Lung (tissue), 12 donors: Measurements from ENCODE around the gene HSPG2. TPM values are rescaled to one million over a fixed set of nuclear protein-coding genes. Genes with fewer than 3 reads are reported as not detected.

ENCODE experiments used
- ATAC-seq: fragments of 200-7000 bp; cut with Tn5 transposase; one replicate; pipeline ENCODE4 v1.9.1; 2020; ENCODE audit warnings: moderate number of reproducible peaks; ENCODE audit not compliant: insufficient read depth, low FRiP score
- DNase-seq, 3 donors: peaks; one replicate each; pipeline ENCODE4 v3.0.0-alpha.2; 2013 to 2017
- H3K27ac ChIP-seq, 2 donors: one replicate each; pipeline ENCODE4 v1.5.1; 2013; ENCODE audit warnings: mild to moderate bottlenecking in 2 of 2, moderate library complexity in 2 of 2, control low read depth in 1 of 2, inconsistent platforms in 1 of 2, low read depth in 1 of 2, low read length in 1 of 2
- H3K27me3 ChIP-seq, 3 donors: one replicate each; pipeline ENCODE4 v1.5.1; 2013; ENCODE audit warnings: low read length in 2 of 3; ENCODE audit not compliant: control insufficient read depth in 3 of 3, insufficient read depth in 3 of 3
- H3K36me3 ChIP-seq, 4 donors: one replicate each; pipeline ENCODE4 v1.5.1; 2013; ENCODE audit warnings: low read length in 4 of 4, mild to moderate bottlenecking in 1 of 4, moderate library complexity in 1 of 4; ENCODE audit not compliant: control insufficient read depth in 4 of 4, insufficient read depth in 4 of 4
- H3K4me1 ChIP-seq, 5 donors: one replicate each; pipeline ENCODE4 v1.5.1; 2013; ENCODE audit warnings: low read length in 5 of 5, mild to moderate bottlenecking in 2 of 5, moderate library complexity in 1 of 5; ENCODE audit not compliant: control insufficient read depth in 5 of 5, insufficient read depth in 5 of 5
- H3K4me3 ChIP-seq: one replicate; pipeline ENCODE4 v1.5.1; 2013; ENCODE audit warnings: mild to moderate bottlenecking, control low read depth, moderate library complexity
- H3K9ac ChIP-seq, 2 donors: one replicate each; pipeline ENCODE4 v1.5.1; 2013; ENCODE audit warnings: low read length in 2 of 2, control low read depth in 1 of 2; ENCODE audit not compliant: insufficient read depth in 1 of 2
- H3K9me3 ChIP-seq, 4 donors: one replicate each; pipeline ENCODE4 v1.5.1; 2013; ENCODE audit warnings: low read length in 3 of 4, mild to moderate bottlenecking in 1 of 4, moderate library complexity in 1 of 4; ENCODE audit not compliant: control insufficient read depth in 4 of 4, insufficient read depth in 3 of 4
- CTCF ChIP-seq: IDR thresholded peaks from 2 replicates; pipeline ENCODE4 v1.5.1; 2012; ENCODE audit warnings: mild to moderate bottlenecking; ENCODE audit errors: control extremely low read depth, extremely low read depth
- WGBS, 2 donors: extraction: QIAGEN DNeasy Blood & Tissue Kit; methylation state at CpG; one replicate each; pipeline ENCODE4 v1.1.7; 2013; 5-methylcytosine and 5-hydroxymethylcytosine counted together
- polyA plus RNA-seq, 2 donors: library from polyadenylated mRNA; stranded (reverse); fragments of 200-250 nt; gene quantifications; one replicate each; pipeline ENCODE4 v1.2.1, GENCODE V29; 2013
- total RNA-seq, 2 donors: library from RNA; depleted of rRNA in 1 of 2; stranded (reverse); fragments of >200 nt in 1 of 2; gene quantifications; one replicate each; pipeline ENCODE4 v1.2.1, GENCODE V29; 2014 to 2021
- donor health status: control.
- donor health status: control.
- donor health status: Bipolar disorder and iron deficiency.
- donor health status: healthy.
- donor health status: DM: yes; HTN: yes; CAD: no.

HSPG2 gene
- total and polyA plus RNA-seq, 4 donors, result 58.0 to 335 (median 140) TPM

- DNase-seq, result no peak
- no peak for ATAC-seq
- 78 to 80% methylated on average over 12 to 15 of the region's 15 CpGs for WGBS, 2 donors
- Histone ChIP-seq H3K36me3 (peaks cover 4 to 52% (median 25%) of the 10 kb centered on the region in 4 donors), H3K9ac (no peak overlapping the region), H3K4me3 (no peak overlapping the region), H3K4me1 (no peaks in the 10 kb centered on the region), H3K9me3 (no peaks in the 10 kb centered on the region), H3K27ac (no peak overlapping the region), H3K27me3 (no peaks in the 10 kb centered on the region)
- no peak for TF ChIP-seq CTCF
These were observed 50.5 kb downstream of the HSPG2 start for GRCh38 chr1:21886486-21887215.

GRCh38 chr1:21885236-21886037 is 51.7 kb downstream of the HSPG2 start:
- no peak for DNase-seq
- WGBS, 2 donors, result 92% methylated on average over 24 of the region's 24 CpGs
- ATAC-seq, result no peak
- TF ChIP-seq CTCF, result no peak
- H3K9me3 ChIP-seq, result no peaks in the 10 kb centered on the region
- no peaks in the 10 kb centered on the region for H3K27me3 ChIP-seq
- no peak overlapping the region for H3K9ac ChIP-seq
- no peaks in the 10 kb centered on the region for H3K4me1 ChIP-seq
- H3K27ac ChIP-seq, result no peak overlapping the region
- peaks cover 4 to 58% (median 27%) of the 10 kb centered on the region in 4 donors for H3K36me3 ChIP-seq
- H3K4me3 ChIP-seq, result no peak overlapping the region

- WGBS, 2 donors, result 90 to 96% methylated on average over 35 to 36 of the region's 36 CpGs
These were observed 52.5 kb downstream of the HSPG2 start for GRCh38 chr1:21884456-21885235.

More at GRCh38 chr1:21884456-21885235, 52.5 kb downstream of the HSPG2 start:
- H3K27me3 ChIP-seq, result no peaks in the 10 kb centered on the region
- no peak for DNase-seq
- H3K36me3 ChIP-seq, result peaks cover 8 to 58% (median 30%) of the 10 kb centered on the region in 4 donors
- H3K4me3 ChIP-seq, result no peak overlapping the region
- H3K4me1 ChIP-seq, result no peaks in the 10 kb centered on the region
- no peaks in the 10 kb centered on the region for H3K9me3 ChIP-seq
- H3K27ac ChIP-seq, result no peak overlapping the region
- H3K9ac ChIP-seq, result no peak overlapping the region
- no peak for ATAC-seq
- TF ChIP-seq CTCF, result no peak
